SK-N-SH treated with all-trans-retinoic acid at 6 μM for 48 hours (cell line): ENCODE results near the gene DENND2A.
"Not testable (repeated sequence)": the region's sequence is repeated elsewhere in the genome, so short reads cannot be mapped to it uniquely, and the experiment has no call there.

Experiments
- ATAC-seq: fragments of 200-7000 bp; cut with Tn5 transposase; 3 replicates; pipeline ENCODE4 v1.9.1; 2020; ENCODE audit warnings: mild to moderate bottlenecking, moderate library complexity
- ARNTL ChIP-seq: fragments of 450-650 bp; formaldehyde crosslinking; IDR thresholded peaks from 2 replicates; pipeline ENCODE4 v1.5.0; 2020; ENCODE audit warnings: low read depth, mild to moderate bottlenecking, moderate library complexity, borderline replicate concordance
- BACH2 ChIP-seq: fragments of 250-450 bp; sonication (Bioruptor Pico); IDR thresholded peaks from 2 replicates; pipeline ENCODE4 v1.9.0; 2021; ENCODE audit warnings: mild to moderate bottlenecking, borderline replicate concordance
- CSDC2 ChIP-seq: fragments of 250-450 bp; sonication (Bioruptor Pico); IDR thresholded peaks from 2 replicates; pipeline ENCODE4 v1.5.0; 2020; ENCODE audit warnings: mild to moderate bottlenecking, moderate library complexity
- CSRNP3 ChIP-seq: fragments of 250-450 bp; sonication (Bioruptor Pico); IDR thresholded peaks from 2 replicates; pipeline ENCODE4 v1.5.1; 2021; ENCODE audit warnings: mild to moderate bottlenecking, moderate library complexity
- ESRRG ChIP-seq: fragments of 250-450 bp; sonication (Bioruptor Pico); IDR thresholded peaks from 2 replicates; pipeline ENCODE4 v1.6.1; 2021; ENCODE audit warnings: mild to moderate bottlenecking
- ISL1 ChIP-seq: fragments of 250-450 bp; sonication (Bioruptor Pico); IDR thresholded peaks from 2 replicates; pipeline ENCODE4 v2.1.2; 2022; ENCODE audit warnings: mild to moderate bottlenecking, moderate library complexity
- OSR1 ChIP-seq: fragments of 250-450 bp; sonication (Bioruptor Pico); IDR thresholded peaks from 2 replicates; pipeline ENCODE4 v1.8.0; 2022; ENCODE audit warnings: moderate library complexity, mild to moderate bottlenecking, inconsistent platforms
- PATZ1 ChIP-seq: fragments of 250-450 bp; sonication (Bioruptor Pico); IDR thresholded peaks from 2 replicates; pipeline ENCODE4 v1.8.0; 2020; ENCODE audit warnings: mild to moderate bottlenecking, moderate library complexity, borderline replicate concordance
- PPARA ChIP-seq: fragments of 250-450 bp; sonication (Bioruptor Pico); IDR thresholded peaks from 2 replicates; pipeline ENCODE4 v1.5.0; 2020; ENCODE audit warnings: mild to moderate bottlenecking, borderline replicate concordance
- RARB ChIP-seq: fragments of 250-450 bp; sonication (Bioruptor Pico); IDR thresholded peaks from 2 replicates; pipeline ENCODE4 v1.8.0; 2021; ENCODE audit warnings: mild to moderate bottlenecking, moderate library complexity
- SNAI2 ChIP-seq: fragments of 250-450 bp; sonication (Bioruptor Pico); IDR thresholded peaks from 2 replicates; pipeline ENCODE4 v1.5.0; 2020; ENCODE audit warnings: mild to moderate bottlenecking, moderate library complexity
- TCF4 ChIP-seq: fragments of 250-450 bp; sonication (Bioruptor Pico); IDR thresholded peaks from 2 replicates; pipeline ENCODE4 v1.8.0; 2021; ENCODE audit warnings: mild to moderate bottlenecking, moderate library complexity, borderline replicate concordance
- TOX ChIP-seq: fragments of 250-450 bp; sonication (Bioruptor Pico); IDR thresholded peaks from 2 replicates; pipeline ENCODE4 v1.8.0; 2021; ENCODE audit warnings: mild to moderate bottlenecking, moderate library complexity, borderline replicate concordance
- TSHZ2 ChIP-seq: fragments of 250-450 bp; sonication (Bioruptor Pico); IDR thresholded peaks from 2 replicates; pipeline ENCODE4 v1.5.0; 2020; ENCODE audit warnings: mild to moderate bottlenecking, moderate library complexity
- ZC3H10 ChIP-seq: fragments of 250-450 bp; sonication (Bioruptor Pico); IDR thresholded peaks from 2 replicates; pipeline ENCODE4 v1.5.1; 2021; ENCODE audit warnings: mild to moderate bottlenecking, moderate library complexity
- ZFP3 ChIP-seq: fragments of 250-450 bp; sonication (Bioruptor Pico); IDR thresholded peaks from 2 replicates; pipeline ENCODE4 v1.5.0; 2020; ENCODE audit warnings: mild to moderate bottlenecking, moderate library complexity
- ZFP30 ChIP-seq: fragments of 450-650 bp; formaldehyde crosslinking; IDR thresholded peaks from 2 replicates; pipeline ENCODE4 v1.5.0; 2022; ENCODE audit warnings: mild to moderate bottlenecking, moderate library complexity
- ZNF565 ChIP-seq: fragments of 450-650 bp; formaldehyde crosslinking; conservative IDR thresholded peaks from 2 replicates; pipeline ENCODE4 v1.5.0; 2020; ENCODE audit warnings: low read depth, mild to moderate bottlenecking, moderate library complexity
- ZNF70 ChIP-seq: fragments of 450-650 bp; formaldehyde crosslinking; IDR thresholded peaks from 2 replicates; pipeline ENCODE4 v1.5.0; 2020; ENCODE audit warnings: mild to moderate bottlenecking, moderate library complexity
- ZNF8 ChIP-seq: fragments of 450-650 bp; formaldehyde crosslinking; IDR thresholded peaks from 2 replicates; pipeline ENCODE4 v1.5.0; 2020; ENCODE audit warnings: mild to moderate bottlenecking, moderate library complexity

The DENND2A gene

GRCh38 chr7:140557809-140558518 lies 82.6 kb downstream of the DENND2A start:
- no peak for TF ChIP-seq TSHZ2 (CRISPR knock-in tag)
- TF ChIP-seq RARB (CRISPR knock-in tag), result no peak
- TF ChIP-seq ISL1, result no peak
- TF ChIP-seq CSDC2, result no peak
- TF ChIP-seq PPARA (CRISPR knock-in tag), result no peak
- TF ChIP-seq TOX (CRISPR knock-in tag), result no peak
- TF ChIP-seq ZFP3 (CRISPR knock-in tag), result no peak
- no peak for TF ChIP-seq ZFP30 (CRISPR knock-in tag)
- no peak for TF ChIP-seq OSR1 (CRISPR knock-in tag)
- TF ChIP-seq SNAI2, result no peak
- TF ChIP-seq ZNF70 (CRISPR knock-in tag), result no peak
- TF ChIP-seq CSRNP3, result no peak
- TF ChIP-seq BACH2 (CRISPR knock-in tag), result no peak
- TF ChIP-seq ARNTL, result no peak
- ATAC-seq, result no peak

GRCh38 chr7:140557069-140557468 lies 83.5 kb downstream of the DENND2A start:
- TF ChIP-seq CSRNP3 (no peak), PATZ1 (no peak), ZNF8 (CRISPR knock-in tag) (no peak), OSR1 (CRISPR knock-in tag) (no peak), ESRRG (CRISPR knock-in tag) (no peak), RARB (CRISPR knock-in tag) (no peak), TOX (CRISPR knock-in tag) (no peak), TSHZ2 (CRISPR knock-in tag) (no peak), ARNTL (no peak), ISL1 (no peak), CSDC2 (no peak), PPARA (CRISPR knock-in tag) (no peak), ZNF70 (CRISPR knock-in tag) (no peak), SNAI2 (no peak), TCF4 (CRISPR knock-in tag) (no peak), ZC3H10 (CRISPR knock-in tag) (no peak), BACH2 (CRISPR knock-in tag) (no peak), ZFP30 (CRISPR knock-in tag) (no peak), ZNF565 (CRISPR knock-in tag) (no peak)
- no peak for ATAC-seq

- not testable (repeated sequence) for ATAC-seq
These were observed 87.4 kb downstream of the DENND2A start for GRCh38 chr7:140553236-140553635.
